Measurements from ENCODE around the gene CIITA.

Gene CIITA

DNA sequence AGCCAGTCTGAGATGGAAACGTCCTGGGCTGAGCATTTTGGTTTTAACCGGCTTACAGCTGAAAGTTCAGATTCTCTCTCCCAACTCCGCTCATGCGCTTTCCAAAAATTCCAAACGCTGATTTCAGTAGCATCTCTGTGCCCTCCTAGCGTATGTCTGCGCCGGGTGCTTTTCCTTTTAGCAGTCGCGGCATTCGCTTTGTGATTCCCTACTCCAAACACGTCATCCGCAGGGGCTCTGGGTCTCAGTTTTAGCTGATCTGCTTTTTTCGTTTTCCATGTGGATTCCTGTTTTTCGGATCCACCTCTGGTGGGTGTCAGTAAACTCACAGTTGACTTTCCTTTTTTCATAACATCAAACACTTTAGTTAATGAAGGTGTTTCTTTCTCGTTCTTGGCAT, 36.3 kb upstream of the CIITA start:
- no peak for DNase-seq (ENCODE audit: low read depth)

GRCh38 chr16:10846213-10846998, 30.6 kb upstream of the CIITA start:
- no peak for TF ChIP-seq CTCF (conservative IDR thresholded peaks at IDR 0.05; ENCODE audit: low read depth, low read length)
- DNase-seq (ENCODE audit: low read depth): no peak
- no peak overlapping the region for H3K4me3 ChIP-seq (ENCODE audit: low read depth, low read length)

More for the DNA sequence above, 36.3 kb upstream of the CIITA start:
- TF ChIP-seq CTCF (conservative IDR thresholded peaks at IDR 0.05; ENCODE audit: low read depth, low read length): no peak
- H3K4me3 ChIP-seq (ENCODE audit: low read depth, low read length): no peak overlapping the region

GRCh38 chr16:10847176-10847575, 29.8 kb upstream of the CIITA start:
- no peak for TF ChIP-seq CTCF (conservative IDR thresholded peaks at IDR 0.05; ENCODE audit: low read depth, low read length)
- H3K4me3 ChIP-seq (ENCODE audit: low read depth, low read length): no peak overlapping the region
- no peak for DNase-seq (ENCODE audit: low read depth)

GRCh38 chr16:10849736-10850477, 27.1 kb upstream of the CIITA start:
- H3K4me3 ChIP-seq (ENCODE audit: low read depth, low read length): no peak overlapping the region
- no peak for DNase-seq (ENCODE audit: low read depth)
- TF ChIP-seq CTCF (conservative IDR thresholded peaks at IDR 0.05; ENCODE audit: low read depth, low read length): no peak

- TF ChIP-seq CTCF (conservative IDR thresholded peaks at IDR 0.05; ENCODE audit: low read depth, low read length): no peak
- DNase-seq (ENCODE audit: low read depth): no peak
- H3K4me3 ChIP-seq (ENCODE audit: low read depth, low read length): no peak overlapping the region
Measured at GRCh38 chr16:10850478-10850850, 26.5 kb upstream of the CIITA start.

- no peak overlapping the region for H3K4me3 ChIP-seq (ENCODE audit: low read depth, low read length)
- TF ChIP-seq CTCF (conservative IDR thresholded peaks at IDR 0.05; ENCODE audit: low read depth, low read length): no peak
- no peak for DNase-seq (ENCODE audit: low read depth)
Measured at GRCh38 chr16:10851512-10851911, 25.5 kb upstream of the CIITA start.
